HCT116 (cell line): ENCODE results near the gene MLLT3. TPM values are rescaled to one million over a fixed set of nuclear protein-coding genes. Genes with fewer than 3 reads are reported as not detected.

Experiments
- ATAC-seq: fragments of 200-7000 bp; cut with Tn5 transposase; 2 replicates; pipeline ENCODE4 v1.9.1; 2020; ENCODE audit warnings: mild to moderate bottlenecking, moderate library complexity
- BruUV-seq: library from RNA; stranded (reverse); fragments of 400-500 nt; replicated peaks from 2 replicates; lab custom pipeline; 2021; lab: Mats Ljungman, UMichigan
- CTCF ChIA-PET: fragments of 300-600 bp; sonication (Branson Sonifier 250); formaldehyde crosslinking; loops from one replicate; lab custom pipeline; 2021; ENCODE audit warnings: antibody characterized with exemption; lab: Charles Lee
- POLR2A ChIA-PET: fragments of 300-600, 350-600 bp; sonication (Branson Sonifier 250); formaldehyde crosslinking; loops from one replicate; lab custom pipeline; 2021; ENCODE audit warnings: antibody characterized with exemption; lab: Charles Lee
- RAD21 ChIA-PET, 2 experiments: fragments of 300-600 bp; sonication (Branson Sonifier 250); formaldehyde crosslinking; loops; one replicate each; lab custom pipeline; 2023; ENCODE audit warnings: low total read pairs in 2 of 2; ENCODE audit not compliant: uncharacterized antibody in 2 of 2, unreplicated experiment in 2 of 2, low non-redundant PET in 1 of 2; lab: Charles Lee
- DNase-seq: peaks from one replicate; pipeline ENCODE4 v3.0.0-alpha.2; 2010; ENCODE audit warnings: low read depth, low spot score
- H2AFZ ChIP-seq: fragments of 200-600 bp; shearing (Covaris generic), sonication (generic); 2 replicates; pipeline ENCODE4 v1.6.1; 2017; ENCODE audit warnings: low read depth, mixed run types, mixed read lengths, antibody characterized with exemption, low read length; ENCODE audit not compliant: poor library complexity, severe bottlenecking
- H3K27ac ChIP-seq: 2 replicates; pipeline ENCODE4 v1.5.1; 2012; ENCODE audit warnings: low read depth, low read length
- H3K27me3 ChIP-seq: fragments of 200-600 bp; sonication (generic); 2 replicates; pipeline ENCODE4 v1.6.1; 2016; ENCODE audit warnings: mixed run types, low read length, mixed read lengths; ENCODE audit not compliant: insufficient read depth
- H3K36me3 ChIP-seq, 2 experiments: fragments of 200-500 bp in 1 of 2; fragments of 200-600 bp in 1 of 2; sonication (Bioruptor generic) in 1 of 2; sonication (generic) in 1 of 2; 2 replicates each; pipeline versions ENCODE4 v1.5.1 to v1.6.1; 2014 to 2016; ENCODE audit warnings: low read length in 2 of 2, inconsistent platforms in 1 of 2, mixed read lengths in 1 of 2, mixed run types in 1 of 2; ENCODE audit not compliant: insufficient read depth in 2 of 2, control insufficient read depth in 1 of 2
- H3K4me1 ChIP-seq, 2 experiments: fragments of 200-600 bp in 1 of 2; sonication (generic) in 1 of 2; 2 replicates each; pipeline versions ENCODE4 v1.5.1 to v1.6.1; 2012 to 2017; ENCODE audit warnings: low read length in 2 of 2, inconsistent platforms in 1 of 2, mild to moderate bottlenecking in 1 of 2, mixed read lengths in 1 of 2, mixed run types in 1 of 2, moderate library complexity in 1 of 2; ENCODE audit not compliant: insufficient read depth in 2 of 2, control insufficient read depth in 1 of 2
- H3K4me2 ChIP-seq: fragments of 200-600 bp; sonication (generic); 2 replicates; pipeline ENCODE4 v1.6.1; 2017; ENCODE audit warnings: mixed run types, low read length, mixed read lengths
- H3K4me3 ChIP-seq, 2 experiments: fragments of 200-600 bp in 1 of 2; sonication (generic) in 1 of 2; replicated peaks in 1 of 2; 2 replicates each; pipeline ENCODE4 v1.5.1; 2011 to 2016; ENCODE audit warnings: low read length in 2 of 2, control low read depth in 1 of 2, low read depth in 1 of 2, mild to moderate bottlenecking in 1 of 2, mixed read lengths in 1 of 2, mixed run types in 1 of 2
- H3K79me2 ChIP-seq: fragments of 200-600 bp; sonication (generic); 2 replicates; pipeline ENCODE4 v1.6.1; 2017; ENCODE audit warnings: mild to moderate bottlenecking, mixed run types, low read length, moderate library complexity, mixed read lengths; ENCODE audit not compliant: insufficient read depth
- H3K9ac ChIP-seq: fragments of 200-600 bp; sonication (generic); 2 replicates; pipeline ENCODE4 v1.6.1; 2016; ENCODE audit warnings: low read length, mixed read lengths
- H3K9me2 ChIP-seq: fragments of 200-600 bp; sonication (generic), shearing (Covaris generic); 2 replicates; pipeline ENCODE4 v1.6.1; 2017; ENCODE audit warnings: mixed run types, mild to moderate bottlenecking, moderate library complexity; ENCODE audit not compliant: insufficient read depth
- H3K9me3 ChIP-seq, 2 experiments: fragments of 200-500 bp in 1 of 2; fragments of 200-600 bp in 1 of 2; sonication (Bioruptor generic) in 1 of 2; sonication (generic) in 1 of 2; 2 replicates each; pipeline ENCODE4 v1.6.1; 2014 to 2017; ENCODE audit warnings: low read length in 2 of 2, mixed read lengths in 2 of 2, inconsistent platforms in 1 of 2, low read depth in 1 of 2, mild to moderate bottlenecking in 1 of 2, mixed run types in 1 of 2, moderate library complexity in 1 of 2; ENCODE audit not compliant: control insufficient read depth in 1 of 2, insufficient read depth in 1 of 2
- H4K20me1 ChIP-seq: fragments of 200-600 bp; sonication (generic), shearing (Covaris generic); 2 replicates; pipeline ENCODE4 v1.6.1; 2017; ENCODE audit warnings: mixed run types, mild to moderate bottlenecking, moderate library complexity; ENCODE audit not compliant: insufficient read depth
- CBX3 ChIP-seq: IDR thresholded peaks from 2 replicates; pipeline ENCODE4 v1.6.1; 2012; ENCODE audit warnings: low read depth
- EGR1 ChIP-seq: IDR thresholded peaks from 2 replicates; pipeline ENCODE4 v1.6.1; 2012; ENCODE audit warnings: low read depth
- ELF1 ChIP-seq: IDR thresholded peaks from 2 replicates; pipeline ENCODE4 v1.6.1; 2012; ENCODE audit warnings: low read depth, borderline replicate concordance
- EZH2phosphoT487 ChIP-seq: fragments of 200-600 bp; IDR thresholded peaks from 2 replicates; pipeline ENCODE4 v1.6.1; 2018; ENCODE audit warnings: antibody characterized with exemption, borderline replicate concordance
- JUND ChIP-seq: IDR thresholded peaks from 2 replicates; pipeline ENCODE4 v1.6.1; 2012
- MAX ChIP-seq: IDR thresholded peaks from 2 replicates; pipeline ENCODE4 v1.6.1; 2012
- POLR2A ChIP-seq: IDR thresholded peaks from 2 replicates; pipeline ENCODE4 v1.7.0; 2011; ENCODE audit warnings: borderline replicate concordance; ENCODE audit not compliant: insufficient read depth, insufficient read length; ENCODE audit errors: extremely low read depth
- POLR2AphosphoS5 ChIP-seq: IDR thresholded peaks from 2 replicates; pipeline ENCODE4 v1.6.1; 2011; ENCODE audit warnings: mild to moderate bottlenecking, low read depth, low read length, moderate library complexity
- RAD21 ChIP-seq: IDR thresholded peaks from 2 replicates; pipeline ENCODE4 v1.6.1; 2012; ENCODE audit warnings: low read depth, mild to moderate bottlenecking
- SP1 ChIP-seq: IDR thresholded peaks from 2 replicates; pipeline ENCODE4 v1.6.1; 2012; ENCODE audit warnings: low read depth
- TCF7L2 ChIP-seq: IDR thresholded peaks from 2 replicates; pipeline ENCODE4 v1.7.0; 2011; ENCODE audit warnings: borderline replicate concordance, inconsistent platforms; ENCODE audit not compliant: insufficient read depth, insufficient read length; ENCODE audit errors: extremely low read depth
- YY1 ChIP-seq: IDR thresholded peaks from 2 replicates; pipeline ENCODE4 v1.6.1; 2011; ENCODE audit warnings: low read length, low read depth, moderate library complexity, mild to moderate bottlenecking; ENCODE audit not compliant: insufficient replicate concordance; ENCODE audit errors: extremely low read depth
- ZBTB33 ChIP-seq: IDR thresholded peaks from 2 replicates; pipeline ENCODE4 v1.6.1; 2011; ENCODE audit warnings: mild to moderate bottlenecking, low read length, moderate library complexity; ENCODE audit not compliant: insufficient replicate concordance; ENCODE audit errors: extremely low read depth
- ZFX ChIP-seq: fragments of 450-650 bp; IDR thresholded peaks from 2 replicates; pipeline ENCODE4 v1.6.1; 2017
- ZNF274 ChIP-seq: fragments of 200-500 bp; sonication (Bioruptor generic); IDR thresholded peaks from 2 replicates; pipeline ENCODE4 v1.6.1; 2014; ENCODE audit warnings: mild to moderate bottlenecking, low read depth, low read length, inconsistent platforms
- intact Hi-C: fragments of 100-400 bp; cut with micrococcal nuclease; formaldehyde crosslinking; loops from 2 replicates; pipeline ENCODE4 v1.10.0; 2022
- total RNA-seq: library from RNA; stranded (reverse); gene quantifications from one replicate; pipeline ENCODE4 v1.2.1, GENCODE V29; 2021; ENCODE audit not compliant: unreplicated experiment

The MLLT3 gene
- total RNA-seq, 1 experiment from 2014 or later: 4.3 TPM

GRCh38 chr9:20394969-20395368, 227.3 kb downstream of the MLLT3 start:
- no peak overlapping the region for H3K27ac ChIP-seq
- H3K4me1 ChIP-seq: no peaks in the 10 kb centered on the region
- no peak overlapping the region for H3K9ac ChIP-seq
- H2AFZ ChIP-seq: no peak overlapping the region
- no peaks in the 10 kb centered on the region for H3K36me3 ChIP-seq
- no peaks in the 10 kb centered on the region for H3K9me3 ChIP-seq
- no peak for ATAC-seq
- no peaks in the 10 kb centered on the region for H4K20me1 ChIP-seq
- BruUV-seq: no TSS peak
- H3K4me2 ChIP-seq: no peak overlapping the region
- H3K79me2 ChIP-seq: no peaks in the 10 kb centered on the region
- H3K9me2 ChIP-seq: no peaks in the 10 kb centered on the region
- POLR2A ChIA-PET: no interaction called here
- H3K27me3 ChIP-seq: 0 out of 2 replicates have a peak, but pooled peaks cover 10% of the 10 kb centered on the region
- RAD21 ChIA-PET: no interaction called here
- CTCF ChIA-PET: no interaction called here
- H3K4me3 ChIP-seq: no peak overlapping the region
- no peak for TF ChIP-seq ZNF274
- no peak for TF ChIP-seq MAX
- TF ChIP-seq EZH2phosphoT487: no peak
- no peak for TF ChIP-seq EGR1
- no peak for TF ChIP-seq ELF1
- no peak for TF ChIP-seq ZBTB33
- no peak for TF ChIP-seq POLR2A
- TF ChIP-seq RAD21: no peak
- TF ChIP-seq ZFX: no peak
- TF ChIP-seq POLR2AphosphoS5: no peak
- TF ChIP-seq CBX3: no peak
- TF ChIP-seq JUND: no peak
- no peak for TF ChIP-seq YY1
- TF ChIP-seq SP1: no peak
- no peak for TF ChIP-seq TCF7L2
- no peak for DNase-seq
- intact Hi-C loops: no loop called here
